ENCODE data around the gene TMEM132A. TPM values are rescaled to one million over a fixed set of nuclear protein-coding genes. Genes with fewer than 3 reads are reported as not detected.
"Not testable (repeated sequence)": the region's sequence is repeated elsewhere in the genome, so short reads cannot be mapped to it uniquely, and the experiment has no call there.

TMEM132A gene
- total and polyA plus RNA-seq, 8 donors = 3.1 to 36.7 (median 4.8) TPM

DNA sequence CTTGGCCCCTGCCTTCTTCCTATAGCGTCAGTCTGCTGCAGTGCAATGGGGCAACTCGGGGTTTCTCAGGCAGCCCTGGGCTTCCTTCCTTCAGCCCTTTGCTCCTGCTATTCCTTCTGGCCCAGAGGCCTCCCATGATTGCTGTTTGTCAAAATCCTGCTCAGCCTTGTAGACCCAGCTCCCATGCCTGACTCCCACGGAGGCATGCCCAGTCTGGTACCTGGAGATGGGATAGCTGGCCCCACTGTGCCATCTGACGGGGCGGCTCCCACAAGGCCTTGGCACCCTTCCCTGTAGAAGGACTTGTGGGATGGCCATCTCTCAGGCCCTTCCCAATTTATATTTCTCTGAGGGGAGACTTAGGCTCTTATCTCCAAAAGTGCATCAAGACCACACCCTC, 46.6 kb downstream of the TMEM132A start:
- H3K27me3 ChIP-seq = no peaks in the 10 kb centered on the region
- no peaks in the 10 kb centered on the region for H3K36me3 ChIP-seq
- peak in 1 of 6 donors; percentile 43 for DNase-seq

GRCh38 chr11:60971520-60971919, 47.3 kb downstream of the TMEM132A start, which contains the start of gene CD6:
Gene CD6 (plus strand): TSS chr11:60971680. CDS start chr11:60971866, 186 bp downstream.
- TF ChIP-seq, protein P1, sequence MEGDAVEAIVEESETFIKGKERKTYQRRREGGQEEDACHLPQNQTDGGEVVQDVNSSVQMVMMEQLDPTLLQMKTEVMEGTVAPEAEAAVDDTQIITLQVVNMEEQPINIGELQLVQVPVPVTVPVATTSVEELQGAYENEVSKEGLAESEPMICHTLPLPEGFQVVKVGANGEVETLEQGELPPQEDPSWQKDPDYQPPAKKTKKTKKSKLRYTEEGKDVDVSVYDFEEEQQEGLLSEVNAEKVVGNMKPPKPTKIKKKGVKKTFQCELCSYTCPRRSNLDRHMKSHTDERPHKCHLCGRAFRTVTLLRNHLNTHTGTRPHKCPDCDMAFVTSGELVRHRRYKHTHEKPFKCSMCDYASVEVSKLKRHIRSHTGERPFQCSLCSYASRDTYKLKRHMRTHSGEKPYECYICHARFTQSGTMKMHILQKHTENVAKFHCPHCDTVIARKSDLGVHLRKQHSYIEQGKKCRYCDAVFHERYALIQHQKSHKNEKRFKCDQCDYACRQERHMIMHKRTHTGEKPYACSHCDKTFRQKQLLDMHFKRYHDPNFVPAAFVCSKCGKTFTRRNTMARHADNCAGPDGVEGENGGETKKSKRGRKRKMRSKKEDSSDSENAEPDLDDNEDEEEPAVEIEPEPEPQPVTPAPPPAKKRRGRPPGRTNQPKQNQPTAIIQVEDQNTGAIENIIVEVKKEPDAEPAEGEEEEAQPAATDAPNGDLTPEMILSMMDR (IDR thresholded peaks at IDR 0.05) = no peak
- H3K27me3 ChIP-seq = no peaks in the 10 kb centered on the region
- H3K9me3 ChIP-seq = no peaks in the 10 kb centered on the region
- intact Hi-C loops (cut with DNase I) = no loop called here
- DNase-seq (peak in 1 of 6 donors; percentile 40), ATAC-seq (no peak), FAIRE-seq (no peak)
- no peak within 1 kb of the TSS for H3K27ac ChIP-seq
- no peak within 1 kb of the TSS for H3K4me3 ChIP-seq
- 83 to 93% methylated on average over 16 of the region's 16 CpGs for WGBS, 2 donors
- no peaks in the 10 kb centered on the region for H3K36me3 ChIP-seq
- no peaks in the 10 kb centered on the region for H3K4me1 ChIP-seq

More for the DNA sequence above, 46.6 kb downstream of the TMEM132A start:
- H3K4me1 ChIP-seq = no peaks in the 10 kb centered on the region
- ATAC-seq (no peak), FAIRE-seq (no peak)
- TF ChIP-seq, protein P1 (IDR thresholded peaks at IDR 0.05) = no peak
- H3K27ac ChIP-seq = no peak overlapping the region
- intact Hi-C loops (cut with DNase I) = no loop called here
- WGBS, 2 donors = 53 to 69% methylated on average over 5 of the region's 5 CpGs
- no peaks in the 10 kb centered on the region for H3K9me3 ChIP-seq
- no peak overlapping the region for H3K4me3 ChIP-seq

- no peak overlapping the region for H3K27ac ChIP-seq
- H3K36me3 ChIP-seq = no peaks in the 10 kb centered on the region
- H3K4me3 ChIP-seq = no peak overlapping the region
- no peaks in the 10 kb centered on the region for H3K4me1 ChIP-seq
- TF ChIP-seq, protein P1 (IDR thresholded peaks at IDR 0.05) = no peak
- intact Hi-C loops (cut with DNase I) = no loop called here
- 82 to 84% methylated on average over 15 of the region's 15 CpGs for WGBS, 2 donors
- ATAC-seq (no peak), FAIRE-seq (no peak), DNase-seq (peak in 1 of 6 donors; percentile 46)
- H3K9me3 ChIP-seq = no peaks in the 10 kb centered on the region
- no peaks in the 10 kb centered on the region for H3K27me3 ChIP-seq
These were observed 48.1 kb downstream of the TMEM132A start for GRCh38 chr11:60972182-60973030.

DNA sequence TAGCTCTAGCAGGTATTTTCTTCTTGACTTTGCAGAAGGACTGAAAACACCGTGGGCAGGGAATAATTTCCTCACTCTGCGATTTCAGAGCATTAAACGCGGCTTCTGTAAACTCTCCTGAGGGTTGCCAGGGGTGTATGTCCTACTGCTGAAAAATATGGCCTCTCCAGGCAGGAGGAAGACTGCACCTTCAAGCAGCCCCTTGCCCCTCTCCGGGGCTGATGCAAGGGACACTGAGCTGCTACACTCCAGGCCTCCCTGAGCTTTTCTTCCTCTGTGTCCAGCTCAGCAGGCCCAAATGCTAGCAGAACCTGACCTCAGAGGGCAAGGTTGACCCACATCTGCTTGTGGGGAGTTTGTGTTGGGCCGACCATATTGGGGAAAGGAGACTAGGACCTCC, 49.4 kb downstream of the TMEM132A start:
- ATAC-seq = no peak
- Histone ChIP-seq H3K36me3 (no peaks in the 10 kb centered on the region), H3K27me3 (no peaks in the 10 kb centered on the region), H3K4me1 (no peaks in the 10 kb centered on the region), H3K9me3 (no peaks in the 10 kb centered on the region), H3K27ac (no peak overlapping the region), H3K4me3 (no peak overlapping the region)
- no peak for FAIRE-seq
- intact Hi-C loops (cut with DNase I) = no loop called here
- WGBS, 2 donors = 74 to 75% methylated on average over 6 of the region's 6 CpGs
- TF ChIP-seq, protein P1 (IDR thresholded peaks at IDR 0.05) = no peak
- no peak for DNase-seq

GRCh38 chr11:60974316-60974715, 50.1 kb downstream of the TMEM132A start:
- intact Hi-C loops (cut with DNase I); H3K4me1 ChIP-seq; H3K27me3 ChIP-seq; FAIRE-seq; H3K9me3 ChIP-seq; H3K27ac ChIP-seq; H3K36me3 ChIP-seq; DNase-seq; H3K4me3 ChIP-seq; ATAC-seq: not testable (repeated sequence)
- 79 to 84% methylated on average over 13 of the region's 13 CpGs for WGBS, 2 donors

Data from pancreas (tissue), 10 donors.